Calu3 (cell line): ENCODE results near the gene MS4A6A. TPM values are rescaled to one million over a fixed set of nuclear protein-coding genes. Genes with fewer than 3 reads are reported as not detected.

Experiments used
- BruUV-seq: library from RNA; stranded (reverse); fragments of 400-500 nt; replicated peaks from 2 replicates; lab custom pipeline; 2021; lab: Mats Ljungman, UMichigan
- CTCF ChIA-PET: fragments of 300-600 bp; sonication (Branson Sonifier 250); formaldehyde crosslinking; loops from one replicate; lab custom pipeline; 2022; ENCODE audit warnings: antibody characterized with exemption; lab: Charles Lee
- DNase-seq: peaks from one replicate; pipeline ENCODE4 v3.0.0; 2022
- H3K27ac Mint-ChIP-seq: one replicate; pipeline ENCODE4 v1.8.0; 2022; ENCODE audit warnings: mixed read lengths; ENCODE audit not compliant: unreplicated experiment
- H3K27me3 Mint-ChIP-seq: one replicate; pipeline ENCODE4 v1.8.0; 2022; ENCODE audit warnings: mixed read lengths; ENCODE audit not compliant: unreplicated experiment
- H3K36me3 Mint-ChIP-seq: one replicate; pipeline ENCODE4 v1.8.0; 2022; ENCODE audit warnings: mild to moderate bottlenecking, moderate library complexity, mixed read lengths; ENCODE audit not compliant: insufficient read depth, unreplicated experiment
- H3K4me1 Mint-ChIP-seq: one replicate; pipeline ENCODE4 v1.8.0; 2022; ENCODE audit warnings: mild to moderate bottlenecking, low read depth, mixed read lengths; ENCODE audit not compliant: unreplicated experiment
- H3K4me3 Mint-ChIP-seq: one replicate; pipeline ENCODE4 v1.8.0; 2022; ENCODE audit warnings: mild to moderate bottlenecking, low read depth, moderate library complexity, mixed read lengths; ENCODE audit not compliant: unreplicated experiment
- H3K9me3 Mint-ChIP-seq: one replicate; pipeline ENCODE4 v1.8.0; 2022; ENCODE audit warnings: low read depth, mixed read lengths; ENCODE audit not compliant: unreplicated experiment
- CTCF ChIP-seq: fragments of 200-600 bp; IDR thresholded peaks from one replicate; pipeline ENCODE4 v1.8.0; 2022; ENCODE audit warnings: antibody characterized with exemption; ENCODE audit not compliant: unreplicated experiment
- intact Hi-C: fragments of 100-400 bp; cut with micrococcal nuclease; formaldehyde crosslinking; loops from one replicate; pipeline ENCODE4 v1.10.0; 2022; ENCODE audit not compliant: unreplicated experiment
- total RNA-seq: library from RNA; stranded (reverse); gene quantifications from 2 replicates; pipeline ENCODE4 v1.2.3, GENCODE V29; 2022

MS4A6A gene
- total RNA-seq, 1 experiment from 2014 or later, result not detected

- intact Hi-C loops, result no loop called here
- H3K4me3 Mint-ChIP-seq, result no peak overlapping the region
- no peak for DNase-seq
- H3K9me3 Mint-ChIP-seq, result peaks cover 2% of the 10 kb centered on the region
- BruUV-seq, result no TSS peak
- peaks cover 51% of the 10 kb centered on the region for H3K4me1 Mint-ChIP-seq
- TF ChIP-seq CTCF, result no peak
- H3K27ac Mint-ChIP-seq, result no peak overlapping the region
- no peaks in the 10 kb centered on the region for H3K27me3 Mint-ChIP-seq
- CTCF ChIA-PET, result no interaction called here
- H3K36me3 Mint-ChIP-seq, result peaks cover 23% of the 10 kb centered on the region
Measured at GRCh38 chr11:60165951-60166350, 16.9 kb downstream of the MS4A6A start.

GRCh38 chr11:60165538-60165937, 17.3 kb downstream of the MS4A6A start:
- Mint-ChIP-seq H3K9me3 (peaks cover 2% of the 10 kb centered on the region), H3K4me1 (peaks cover 46% of the 10 kb centered on the region), H3K36me3 (peaks cover 22% of the 10 kb centered on the region), H3K27ac (no peak overlapping the region), H3K4me3 (no peak overlapping the region), H3K27me3 (no peaks in the 10 kb centered on the region)
- intact Hi-C loops, result no loop called here
- no peak for DNase-seq
- BruUV-seq, result no TSS peak
- TF ChIP-seq CTCF, result no peak
- CTCF ChIA-PET, result interaction anchor here (0.6 kb wide), 1 partner anchor 776 kb away, joined by 3 read pairs; no protein-coding TSS in a partner anchor

GRCh38 chr11:60164550-60165075, 18.3 kb downstream of the MS4A6A start:
- DNase-seq, result no peak

GRCh38 chr11:60161766-60162165, 21.1 kb downstream of the MS4A6A start:
- Mint-ChIP-seq H3K9me3 (peaks cover 2% of the 10 kb centered on the region), H3K27me3 (no peaks in the 10 kb centered on the region), H3K36me3 (peaks cover 4% of the 10 kb centered on the region), H3K27ac (no peak overlapping the region), H3K4me3 (no peak overlapping the region), H3K4me1 (peaks cover 12% of the 10 kb centered on the region)
- no peak for TF ChIP-seq CTCF
- CTCF ChIA-PET, result no interaction called here
- no TSS peak for BruUV-seq
- DNase-seq, result no peak
- intact Hi-C loops, result no loop called here

More at GRCh38 chr11:60164550-60165075, 18.3 kb downstream of the MS4A6A start:
- Mint-ChIP-seq H3K4me1 (peaks cover 37% of the 10 kb centered on the region), H3K4me3 (no peak overlapping the region), H3K9me3 (peaks cover 2% of the 10 kb centered on the region), H3K36me3 (peaks cover 19% of the 10 kb centered on the region), H3K27ac (no peak overlapping the region), H3K27me3 (no peaks in the 10 kb centered on the region)
- TF ChIP-seq CTCF, result no peak
- CTCF ChIA-PET, result no interaction called here
- no TSS peak for BruUV-seq
- intact Hi-C loops, result no loop called here
